OCI-LY7 (cell line): ENCODE data around the gene ZNF879.

Experiments used
- EZH2phosphoT487 ChIP-seq: fragments of 200-600 bp; sonication (generic); IDR thresholded peaks from 2 replicates; pipeline ENCODE4 v1.6.1; 2018; ENCODE audit warnings: low read depth, borderline replicate concordance, mild to moderate bottlenecking, mixed run types, antibody characterized with exemption, low read length, moderate library complexity, mixed read lengths
- TF ChIP-seq, protein P1 (sequence below): fragments of 200-600 bp; sonication (generic); conservative IDR thresholded peaks from 2 replicates; pipeline ENCODE4 v1.5.1; 2014; ENCODE audit warnings: mild to moderate bottlenecking, antibody characterized with exemption, low read length, moderate library complexity, mixed read lengths

DNA sequence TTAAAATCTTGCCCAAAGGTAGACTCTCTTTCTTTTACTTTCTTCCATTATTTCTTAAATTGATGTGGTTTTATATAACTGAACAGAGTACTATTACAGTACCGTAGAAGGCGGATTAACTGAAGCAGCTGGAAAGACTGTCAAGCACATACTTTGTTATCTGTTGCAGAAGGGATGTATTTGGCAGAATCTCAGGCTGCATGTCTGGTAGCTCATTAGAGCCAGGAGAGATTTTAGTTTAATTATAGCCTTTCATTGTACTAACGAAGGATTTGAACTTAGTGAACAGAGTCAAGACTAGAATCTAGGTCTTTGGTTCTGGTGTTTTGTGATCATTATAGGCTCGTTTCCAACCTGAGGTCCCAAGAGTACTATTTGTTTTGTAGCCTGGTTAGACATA is 57.1 kb downstream of the ZNF879 start:
- TF ChIP-seq, protein P1, sequence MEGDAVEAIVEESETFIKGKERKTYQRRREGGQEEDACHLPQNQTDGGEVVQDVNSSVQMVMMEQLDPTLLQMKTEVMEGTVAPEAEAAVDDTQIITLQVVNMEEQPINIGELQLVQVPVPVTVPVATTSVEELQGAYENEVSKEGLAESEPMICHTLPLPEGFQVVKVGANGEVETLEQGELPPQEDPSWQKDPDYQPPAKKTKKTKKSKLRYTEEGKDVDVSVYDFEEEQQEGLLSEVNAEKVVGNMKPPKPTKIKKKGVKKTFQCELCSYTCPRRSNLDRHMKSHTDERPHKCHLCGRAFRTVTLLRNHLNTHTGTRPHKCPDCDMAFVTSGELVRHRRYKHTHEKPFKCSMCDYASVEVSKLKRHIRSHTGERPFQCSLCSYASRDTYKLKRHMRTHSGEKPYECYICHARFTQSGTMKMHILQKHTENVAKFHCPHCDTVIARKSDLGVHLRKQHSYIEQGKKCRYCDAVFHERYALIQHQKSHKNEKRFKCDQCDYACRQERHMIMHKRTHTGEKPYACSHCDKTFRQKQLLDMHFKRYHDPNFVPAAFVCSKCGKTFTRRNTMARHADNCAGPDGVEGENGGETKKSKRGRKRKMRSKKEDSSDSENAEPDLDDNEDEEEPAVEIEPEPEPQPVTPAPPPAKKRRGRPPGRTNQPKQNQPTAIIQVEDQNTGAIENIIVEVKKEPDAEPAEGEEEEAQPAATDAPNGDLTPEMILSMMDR, result no peak
- TF ChIP-seq EZH2phosphoT487, result no peak
